ENCODE measurements around the gene SLC15A1.

GRCh38 chr13:98742961-98743360, 9.5 kb downstream of the SLC15A1 start:
- no peak for TF ChIP-seq CTCF (IDR thresholded peaks at IDR 0.05; ENCODE audit: low read depth, low read length, missing input control)
- no peak for TF ChIP-seq RXRA (IDR thresholded peaks at IDR 0.05)

All from liver (tissue), 3 donors.